ENCODE results near the gene RBL2.
"Not testable (repeated sequence)": the region's sequence is repeated elsewhere in the genome, so short reads cannot be mapped to it uniquely, and the experiment has no call there.

GRCh38 chr16:53539759-53540718, 105.8 kb downstream of the RBL2 start:
- not testable (repeated sequence) for TF ChIP-seq POLR2AphosphoS5 (IDR thresholded peaks at IDR 0.05; ENCODE audit: low read depth, low read length); USF2 (IDR thresholded peaks at IDR 0.05; ENCODE audit: low read depth, low read length); USF2 (CRISPR knock-in tag; IDR thresholded peaks at IDR 0.05; ENCODE audit: borderline replicate concordance); BHLHE40 (IDR thresholded peaks at IDR 0.05; ENCODE audit: low read length); ELF4 (CRISPR knock-in tag; IDR thresholded peaks at IDR 0.05; ENCODE audit: borderline replicate concordance); ZNF292 (CRISPR knock-in tag; IDR thresholded peaks at IDR 0.05; ENCODE audit: borderline replicate concordance, low read depth); CCAR2 (optimal IDR thresholded peaks at IDR 0.05; ENCODE audit: low read depth, low read length); ZBTB40 (IDR thresholded peaks at IDR 0.05); ZBTB40 (CRISPR knock-in tag; IDR thresholded peaks at IDR 0.05)
- TF ChIP-seq ZNF431 (CRISPR knock-in tag; IDR thresholded peaks at IDR 0.05; ENCODE audit: borderline replicate concordance, low read depth) = peak; percentile 98
- TF ChIP-seq, protein P1, sequence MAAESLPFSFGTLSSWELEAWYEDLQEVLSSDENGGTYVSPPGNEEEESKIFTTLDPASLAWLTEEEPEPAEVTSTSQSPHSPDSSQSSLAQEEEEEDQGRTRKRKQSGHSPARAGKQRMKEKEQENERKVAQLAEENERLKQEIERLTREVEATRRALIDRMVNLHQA (CRISPR knock-in tag; IDR thresholded peaks at IDR 0.05) = not testable (repeated sequence)

Data from HepG2 (cell line).